GM10248 (cell line): Measurements from ENCODE around the gene FYCO1.

Experiments used
- CTCF ChIA-PET: fragments of 300-600 bp; sonication (Branson Sonifier 250); formaldehyde crosslinking; extraction: SDS; loops from one replicate; lab custom pipeline; 2021; ENCODE audit warnings: antibody characterized with exemption; lab: Yijun Ruan, JAX
- POLR2A ChIA-PET: fragments of 350-650 bp; sonication (Branson Sonifier 250); formaldehyde crosslinking; extraction: SDS; loops from one replicate; lab custom pipeline; 2020; ENCODE audit warnings: antibody characterized with exemption; lab: Yijun Ruan, JAX
- DNase-seq: peaks from one replicate; pipeline ENCODE4 v3.0.0; 2012; ENCODE audit errors: extremely low spot score
- CTCF ChIP-seq: IDR thresholded peaks from 2 replicates; pipeline ENCODE4 v1.5.1; 2012; ENCODE audit warnings: mild to moderate bottlenecking, low read depth; ENCODE audit errors: extremely low read depth, missing control alignments, control extremely low read depth

FYCO1 gene

GRCh38 chr3:45986303-45986982 lies 9.2 kb downstream of the FYCO1 start:
- POLR2A ChIA-PET, result no interaction called here
- TF ChIP-seq CTCF, result no peak
- DNase-seq, result no peak
- CTCF ChIA-PET, result interaction anchor here (1.1 to 5.1 kb wide), 4 partner anchors 17 to 91 kb away, joined by 4 to 22 read pairs (median 4); no protein-coding TSS in a partner anchor

DNA sequence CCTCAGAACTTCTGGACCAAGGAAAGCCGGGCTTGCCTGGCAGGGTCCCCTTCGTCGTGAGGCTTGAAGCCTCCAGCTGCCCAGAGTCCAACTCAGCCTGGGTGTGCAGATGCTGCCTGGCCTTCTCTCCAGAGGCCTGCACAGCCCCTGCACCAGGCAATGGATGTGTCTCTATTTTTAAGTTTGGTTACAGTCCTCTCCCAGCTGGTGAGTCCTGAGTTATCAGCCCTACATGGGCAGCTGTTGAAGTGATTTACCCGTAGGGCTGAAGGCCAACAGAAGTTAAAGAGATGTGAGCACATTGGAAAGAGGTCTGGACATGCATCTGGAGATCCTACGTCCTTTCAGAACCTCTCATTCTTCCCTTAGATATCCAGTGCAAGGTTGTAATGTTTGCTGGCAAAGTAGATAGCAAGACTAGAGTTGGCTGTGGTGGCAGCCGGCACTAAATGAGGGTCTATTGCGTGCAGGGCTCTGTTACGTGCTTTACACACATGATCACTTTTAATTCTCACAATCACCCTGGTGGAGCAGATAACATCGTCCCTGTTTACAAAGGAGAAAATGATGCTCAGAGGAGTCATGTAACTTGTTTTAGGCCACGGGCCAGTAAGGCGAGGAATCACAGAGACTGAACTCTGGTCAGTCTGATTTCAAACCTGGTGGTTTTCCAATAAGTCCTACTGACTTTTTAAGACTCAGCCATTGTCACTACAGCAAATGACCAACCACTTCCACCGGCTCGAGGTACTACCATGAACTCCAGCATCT lies 9.9 kb downstream of the FYCO1 start:
- ChIA-PET POLR2A (no interaction called here), CTCF (interaction anchor here (1.1 to 5.1 kb wide), 4 partner anchors 8 to 92 kb away, joined by 3 to 22 read pairs (median 4); no protein-coding TSS in a partner anchor)
- no peak for DNase-seq
- no peak for TF ChIP-seq CTCF

DNA sequence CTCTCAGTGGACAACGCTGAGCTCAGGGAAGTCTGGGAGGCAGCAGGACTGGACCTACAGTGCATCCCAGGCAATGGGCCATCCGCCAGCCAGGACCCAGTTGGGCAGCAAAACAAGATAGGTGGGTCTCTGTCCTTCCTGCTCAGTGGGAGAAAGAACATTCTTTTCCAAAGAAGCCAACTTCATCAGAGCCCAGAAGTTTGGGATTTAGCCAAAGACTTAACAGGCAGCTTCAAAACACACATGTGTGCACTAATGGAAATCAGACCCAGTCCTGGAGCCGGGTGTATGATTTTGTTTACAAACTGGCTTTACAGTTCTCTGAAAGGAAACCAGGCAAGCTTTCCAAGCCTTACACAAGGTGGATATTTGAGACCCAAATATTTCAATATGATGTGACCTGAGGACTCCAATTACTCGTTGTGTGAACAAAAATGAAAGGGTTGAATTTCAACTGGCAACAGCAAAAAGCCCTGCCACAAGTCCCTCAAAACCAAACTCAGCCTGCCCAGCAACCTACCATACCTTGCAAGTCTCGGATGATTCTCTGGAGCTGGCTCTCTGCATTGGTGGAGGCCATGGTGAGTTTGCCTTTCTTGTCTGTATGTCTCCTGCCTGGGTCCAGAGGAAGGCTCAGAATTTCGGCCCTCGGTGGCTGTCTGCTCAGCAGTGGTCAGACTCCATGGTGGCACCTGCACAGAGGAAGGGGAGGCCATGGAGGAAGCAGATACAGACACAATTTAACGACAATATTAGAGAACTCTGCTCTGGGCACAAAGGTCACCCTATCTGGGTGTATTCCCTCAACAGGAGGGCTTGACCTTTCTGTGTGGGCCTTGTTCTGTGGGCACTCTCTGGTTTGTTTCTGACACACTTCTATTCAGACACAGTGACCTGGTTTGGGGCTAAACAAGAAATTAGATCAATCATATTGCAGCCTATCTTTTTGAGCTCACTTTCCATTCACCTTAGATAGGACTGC lies 11.0 kb downstream of the FYCO1 start:
- POLR2A ChIA-PET, result no interaction called here
- DNase-seq, result no peak
- no peak for TF ChIP-seq CTCF
- CTCF ChIA-PET, result interaction anchor here (1.1 to 2.2 kb wide), 7 partner anchors 9 to 94 kb away, joined by 3 to 8 read pairs (median 5); no protein-coding TSS in a partner anchor

DNA sequence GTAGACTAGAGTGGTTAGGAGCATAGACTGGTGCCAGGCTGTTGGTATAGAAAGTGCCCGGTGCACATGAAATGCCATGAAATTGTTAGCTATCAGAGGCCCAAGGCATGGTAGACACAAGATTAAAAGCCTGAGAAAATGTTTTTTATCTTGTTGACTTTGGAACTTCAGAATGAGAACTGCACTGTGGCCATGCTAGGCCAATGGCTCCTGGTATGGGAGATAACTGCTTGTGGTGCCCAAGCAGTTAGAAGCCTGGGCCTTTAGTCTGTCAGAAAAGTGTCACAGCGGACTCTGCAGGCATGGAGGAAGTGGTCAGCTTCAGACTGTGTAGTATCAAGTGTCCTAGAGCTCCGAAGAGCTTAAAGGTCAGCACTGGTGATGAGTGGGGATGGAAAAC lies 11.9 kb downstream of the FYCO1 start:
- no peak for DNase-seq
- ChIA-PET POLR2A (no interaction called here), CTCF (interaction anchor here (1.3 to 2.2 kb wide), 6 partner anchors 10 to 95 kb away, joined by 3 to 8 read pairs (median 5); no protein-coding TSS in a partner anchor)
- no peak for TF ChIP-seq CTCF

DNA sequence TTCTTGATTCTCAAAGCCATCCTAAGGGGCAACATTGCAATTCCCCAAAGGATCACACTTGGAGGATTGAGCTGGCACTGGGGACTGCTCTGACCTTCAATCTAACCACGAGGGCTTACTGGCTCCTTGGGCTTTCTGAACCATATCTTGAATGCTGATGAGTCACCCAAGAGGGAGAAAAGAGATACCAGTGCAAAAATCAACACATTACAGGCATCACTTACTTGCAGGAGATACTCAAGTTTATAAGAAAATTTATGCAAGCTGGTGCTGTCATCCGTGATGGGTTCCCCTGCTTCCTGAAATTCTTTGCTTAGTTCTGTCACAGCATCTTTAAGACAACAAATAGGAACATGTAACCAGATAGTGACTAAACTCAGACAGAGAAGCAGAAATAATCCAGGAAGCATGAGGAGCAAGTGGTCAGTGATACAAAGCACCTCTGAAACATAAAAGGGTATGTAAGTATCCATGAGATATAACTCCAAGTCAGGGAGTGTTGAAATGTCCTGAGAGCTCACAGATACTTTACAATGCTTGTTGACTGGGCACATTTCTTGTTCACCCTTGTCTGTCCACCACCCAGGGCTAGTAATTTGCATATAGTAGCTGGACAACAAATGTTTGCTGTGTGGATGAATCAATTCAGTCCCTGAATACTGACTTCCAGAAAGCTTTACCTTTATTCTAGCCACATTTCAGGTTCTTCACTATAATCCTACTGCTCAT lies 14.1 kb downstream of the FYCO1 start:
- CTCF ChIA-PET, result interaction anchor here (0.6 to 2.5 kb wide), 7 partner anchors 9 to 397 kb away, joined by 3 to 8 read pairs (median 4); no protein-coding TSS in a partner anchor
- no peak for TF ChIP-seq CTCF
- POLR2A ChIA-PET, result no interaction called here
- no peak for DNase-seq
